ENCODE data around the gene CWC27.
A peak's percentile ranks its signal among the peaks of the same experiment; 100 is the strongest.

Gene CWC27

GRCh38 chr5:64786372-64786771 is 17.6 kb downstream of the CWC27 start:
- Histone ChIP-seq H3K9ac (ENCODE audit: low read depth in 1 of 2, low read length in 2 of 2) (no peak overlapping the region), H3K4me3 (ENCODE audit: low read length in 2 of 2) (no peak overlapping the region), H3K4me1 (ENCODE audit: control insufficient read depth in 2 of 2, insufficient read depth in 2 of 2, low read length in 2 of 2) (no peaks in the 10 kb centered on the region), H3K9me3 (ENCODE audit: control insufficient read depth in 2 of 2, low read length in 2 of 2) (no peaks in the 10 kb centered on the region), H3K36me3 (ENCODE audit: control insufficient read depth in 2 of 2, insufficient read depth in 2 of 2, low read length in 2 of 2) (peaks cover 0 to 6% of the 10 kb centered on the region in 2 donors), H3K27me3 (ENCODE audit: control insufficient read depth in 2 of 2, insufficient read depth in 2 of 2, low read length in 2 of 2) (no peaks in the 10 kb centered on the region), H3K27ac (ENCODE audit: low read depth in 2 of 2, low read length in 2 of 2) (no peak overlapping the region)

- H3K4me1 ChIP-seq (ENCODE audit: control insufficient read depth in 2 of 2, insufficient read depth in 2 of 2, low read length in 2 of 2) = peaks cover 0 to 8% of the 10 kb centered on the region in 2 donors
- H3K9ac ChIP-seq (ENCODE audit: low read depth in 1 of 2, low read length in 2 of 2) = no peak overlapping the region
- no peak overlapping the region for H3K4me3 ChIP-seq (ENCODE audit: low read length in 2 of 2)
- no peak overlapping the region for H3K27ac ChIP-seq (ENCODE audit: low read depth in 2 of 2, low read length in 2 of 2)
- peaks cover 0 to 6% of the 10 kb centered on the region in 2 donors for H3K36me3 ChIP-seq (ENCODE audit: control insufficient read depth in 2 of 2, insufficient read depth in 2 of 2, low read length in 2 of 2)
- no peaks in the 10 kb centered on the region for H3K27me3 ChIP-seq (ENCODE audit: control insufficient read depth in 2 of 2, insufficient read depth in 2 of 2, low read length in 2 of 2)
- no peaks in the 10 kb centered on the region for H3K9me3 ChIP-seq (ENCODE audit: control insufficient read depth in 2 of 2, low read length in 2 of 2)
Measured at GRCh38 chr5:64788156-64788555, 19.4 kb downstream of the CWC27 start.

- H3K9me3 ChIP-seq (ENCODE audit: control insufficient read depth in 2 of 2, low read length in 2 of 2) = no peaks in the 10 kb centered on the region
- H3K36me3 ChIP-seq (ENCODE audit: control insufficient read depth in 2 of 2, insufficient read depth in 2 of 2, low read length in 2 of 2) = peaks cover 0 to 6% of the 10 kb centered on the region in 2 donors
- H3K4me1 ChIP-seq (ENCODE audit: control insufficient read depth in 2 of 2, insufficient read depth in 2 of 2, low read length in 2 of 2) = peaks cover 7 to 18% of the 10 kb centered on the region in 2 donors
- no peak overlapping the region for H3K4me3 ChIP-seq (ENCODE audit: low read length in 2 of 2)
- H3K27ac ChIP-seq (ENCODE audit: low read depth in 2 of 2, low read length in 2 of 2) = no peak overlapping the region
- no peak overlapping the region for H3K9ac ChIP-seq (ENCODE audit: low read depth in 1 of 2, low read length in 2 of 2)
- no peaks in the 10 kb centered on the region for H3K27me3 ChIP-seq (ENCODE audit: control insufficient read depth in 2 of 2, insufficient read depth in 2 of 2, low read length in 2 of 2)
Measured at GRCh38 chr5:64789457-64789856, 20.7 kb downstream of the CWC27 start.

GRCh38 chr5:64790210-64790609 is 21.5 kb downstream of the CWC27 start:
- no peak overlapping the region for H3K9ac ChIP-seq (ENCODE audit: low read depth in 1 of 2, low read length in 2 of 2)
- no peak overlapping the region for H3K4me3 ChIP-seq (ENCODE audit: low read length in 2 of 2)
- H3K27me3 ChIP-seq (ENCODE audit: control insufficient read depth in 2 of 2, insufficient read depth in 2 of 2, low read length in 2 of 2) = no peaks in the 10 kb centered on the region
- H3K36me3 ChIP-seq (ENCODE audit: control insufficient read depth in 2 of 2, insufficient read depth in 2 of 2, low read length in 2 of 2) = peaks cover 0 to 6% of the 10 kb centered on the region in 2 donors
- H3K27ac ChIP-seq (ENCODE audit: low read depth in 2 of 2, low read length in 2 of 2) = no peak overlapping the region
- peaks cover 7 to 21% of the 10 kb centered on the region in 2 donors for H3K4me1 ChIP-seq (ENCODE audit: control insufficient read depth in 2 of 2, insufficient read depth in 2 of 2, low read length in 2 of 2)
- no peaks in the 10 kb centered on the region for H3K9me3 ChIP-seq (ENCODE audit: control insufficient read depth in 2 of 2, low read length in 2 of 2)

- peaks cover 7 to 21% of the 10 kb centered on the region in 2 donors for H3K4me1 ChIP-seq (ENCODE audit: control insufficient read depth in 2 of 2, insufficient read depth in 2 of 2, low read length in 2 of 2)
- no peak overlapping the region for H3K27ac ChIP-seq (ENCODE audit: low read depth in 2 of 2, low read length in 2 of 2)
- H3K27me3 ChIP-seq (ENCODE audit: control insufficient read depth in 2 of 2, insufficient read depth in 2 of 2, low read length in 2 of 2) = no peaks in the 10 kb centered on the region
Measured at GRCh38 chr5:64792469-64792868, 23.7 kb downstream of the CWC27 start.

GRCh38 chr5:64794053-64794770 is 25.5 kb downstream of the CWC27 start:
- no peak overlapping the region for H3K4me3 ChIP-seq (ENCODE audit: low read length in 2 of 2)
- peaks cover 7 to 21% of the 10 kb centered on the region in 2 donors for H3K4me1 ChIP-seq (ENCODE audit: control insufficient read depth in 2 of 2, insufficient read depth in 2 of 2, low read length in 2 of 2)
- H3K9ac ChIP-seq (ENCODE audit: low read depth in 1 of 2, low read length in 2 of 2) = no peak overlapping the region
- H3K9me3 ChIP-seq (ENCODE audit: control insufficient read depth in 2 of 2, low read length in 2 of 2) = no peaks in the 10 kb centered on the region
- H3K27me3 ChIP-seq (ENCODE audit: control insufficient read depth in 2 of 2, insufficient read depth in 2 of 2, low read length in 2 of 2) = no peaks in the 10 kb centered on the region
- no peaks in the 10 kb centered on the region for H3K36me3 ChIP-seq (ENCODE audit: control insufficient read depth in 2 of 2, insufficient read depth in 2 of 2, low read length in 2 of 2)
- H3K27ac ChIP-seq (ENCODE audit: low read depth in 2 of 2, low read length in 2 of 2) = no peak overlapping the region

More at GRCh38 chr5:64792469-64792868, 23.7 kb downstream of the CWC27 start:
- no peak overlapping the region for H3K9ac ChIP-seq (ENCODE audit: low read depth in 1 of 2, low read length in 2 of 2)
- H3K36me3 ChIP-seq (ENCODE audit: control insufficient read depth in 2 of 2, insufficient read depth in 2 of 2, low read length in 2 of 2) = no peaks in the 10 kb centered on the region
- no peaks in the 10 kb centered on the region for H3K9me3 ChIP-seq (ENCODE audit: control insufficient read depth in 2 of 2, low read length in 2 of 2)
- peak overlapping the region in 1 of 2 donors; percentile 29 for H3K4me3 ChIP-seq (ENCODE audit: low read length in 2 of 2)

GRCh38 chr5:64796301-64796700 is 27.6 kb downstream of the CWC27 start:
- H3K36me3 ChIP-seq (ENCODE audit: control insufficient read depth in 2 of 2, insufficient read depth in 2 of 2, low read length in 2 of 2) = no peaks in the 10 kb centered on the region
- no peak overlapping the region for H3K4me3 ChIP-seq (ENCODE audit: low read length in 2 of 2)
- no peak overlapping the region for H3K27ac ChIP-seq (ENCODE audit: low read depth in 2 of 2, low read length in 2 of 2)
- no peaks in the 10 kb centered on the region for H3K27me3 ChIP-seq (ENCODE audit: control insufficient read depth in 2 of 2, insufficient read depth in 2 of 2, low read length in 2 of 2)
- no peak overlapping the region for H3K9ac ChIP-seq (ENCODE audit: low read depth in 1 of 2, low read length in 2 of 2)
- peaks cover 7 to 21% of the 10 kb centered on the region in 2 donors for H3K4me1 ChIP-seq (ENCODE audit: control insufficient read depth in 2 of 2, insufficient read depth in 2 of 2, low read length in 2 of 2)
- H3K9me3 ChIP-seq (ENCODE audit: control insufficient read depth in 2 of 2, low read length in 2 of 2) = no peaks in the 10 kb centered on the region

GRCh38 chr5:64800926-64801325 is 32.2 kb downstream of the CWC27 start:
- H3K9me3 ChIP-seq (ENCODE audit: control insufficient read depth in 2 of 2, low read length in 2 of 2) = no peaks in the 10 kb centered on the region
- H3K36me3 ChIP-seq (ENCODE audit: control insufficient read depth in 2 of 2, insufficient read depth in 2 of 2, low read length in 2 of 2) = peaks cover 4 to 6% of the 10 kb centered on the region in 2 donors
- H3K27ac ChIP-seq (ENCODE audit: low read depth in 2 of 2, low read length in 2 of 2) = no peak overlapping the region
- H3K4me1 ChIP-seq (ENCODE audit: control insufficient read depth in 2 of 2, insufficient read depth in 2 of 2, low read length in 2 of 2) = no peaks in the 10 kb centered on the region
- H3K9ac ChIP-seq (ENCODE audit: low read depth in 1 of 2, low read length in 2 of 2) = no peak overlapping the region
- no peaks in the 10 kb centered on the region for H3K27me3 ChIP-seq (ENCODE audit: control insufficient read depth in 2 of 2, insufficient read depth in 2 of 2, low read length in 2 of 2)
- H3K4me3 ChIP-seq (ENCODE audit: low read length in 2 of 2) = no peak overlapping the region

- Histone ChIP-seq H3K4me3 (ENCODE audit: low read length in 2 of 2) (no peak overlapping the region), H3K36me3 (ENCODE audit: control insufficient read depth in 2 of 2, insufficient read depth in 2 of 2, low read length in 2 of 2) (peaks cover 4 to 6% of the 10 kb centered on the region in 2 donors), H3K4me1 (ENCODE audit: control insufficient read depth in 2 of 2, insufficient read depth in 2 of 2, low read length in 2 of 2) (no peaks in the 10 kb centered on the region), H3K27me3 (ENCODE audit: control insufficient read depth in 2 of 2, insufficient read depth in 2 of 2, low read length in 2 of 2) (no peaks in the 10 kb centered on the region), H3K9ac (ENCODE audit: low read depth in 1 of 2, low read length in 2 of 2) (no peak overlapping the region), H3K27ac (ENCODE audit: low read depth in 2 of 2, low read length in 2 of 2) (no peak overlapping the region), H3K9me3 (ENCODE audit: control insufficient read depth in 2 of 2, low read length in 2 of 2) (no peaks in the 10 kb centered on the region)
Measured at GRCh38 chr5:64806537-64806936, 37.8 kb downstream of the CWC27 start.

GRCh38 chr5:64807520-64807919 is 38.8 kb downstream of the CWC27 start:
- H3K9me3 ChIP-seq (ENCODE audit: control insufficient read depth in 2 of 2, low read length in 2 of 2) = no peaks in the 10 kb centered on the region
- peak overlapping the region in 1 of 2 donors; percentile 33 for H3K4me3 ChIP-seq (ENCODE audit: low read length in 2 of 2)
- no peak overlapping the region for H3K9ac ChIP-seq (ENCODE audit: low read depth in 1 of 2, low read length in 2 of 2)
- no peaks in the 10 kb centered on the region for H3K4me1 ChIP-seq (ENCODE audit: control insufficient read depth in 2 of 2, insufficient read depth in 2 of 2, low read length in 2 of 2)
- no peak overlapping the region for H3K27ac ChIP-seq (ENCODE audit: low read depth in 2 of 2, low read length in 2 of 2)
- H3K36me3 ChIP-seq (ENCODE audit: control insufficient read depth in 2 of 2, insufficient read depth in 2 of 2, low read length in 2 of 2) = peaks cover under 1 to 4% of the 10 kb centered on the region in 2 donors
- no peaks in the 10 kb centered on the region for H3K27me3 ChIP-seq (ENCODE audit: control insufficient read depth in 2 of 2, insufficient read depth in 2 of 2, low read length in 2 of 2)
